ES-I3 (cell line): Measurements from ENCODE around the gene KLHL42.
"Not testable (repeated sequence)": the region's sequence is repeated elsewhere in the genome, so short reads cannot be mapped to it uniquely, and the experiment has no call there.

ENCODE experiments used
- H3K36me3 ChIP-seq: 2 replicates; pipeline ENCODE4 v1.6.1; 2013; ENCODE audit warnings: mild to moderate bottlenecking, low read length, control low read depth, moderate library complexity; ENCODE audit not compliant: insufficient read depth
- H3K4me1 ChIP-seq: 2 replicates; pipeline ENCODE4 v1.6.1; 2013; ENCODE audit warnings: mild to moderate bottlenecking, control low read depth, low read length; ENCODE audit not compliant: insufficient read depth
- H3K9ac ChIP-seq: 2 replicates; pipeline ENCODE4 v1.6.1; 2013; ENCODE audit warnings: low read depth, mild to moderate bottlenecking, low read length, moderate library complexity
- H3K9me3 ChIP-seq: 2 replicates; pipeline ENCODE4 v1.6.1; 2013; ENCODE audit warnings: mild to moderate bottlenecking, low read length, moderate library complexity; ENCODE audit not compliant: control insufficient read depth, insufficient read depth

Gene KLHL42

GRCh38 chr12:27844366-27845090 is 64.5 kb downstream of the KLHL42 start:
- no peaks in the 10 kb centered on the region for H3K36me3 ChIP-seq
- H3K9me3 ChIP-seq, result no peaks in the 10 kb centered on the region
- H3K4me1 ChIP-seq, result no peaks in the 10 kb centered on the region
- H3K9ac ChIP-seq, result no peak overlapping the region

DNA sequence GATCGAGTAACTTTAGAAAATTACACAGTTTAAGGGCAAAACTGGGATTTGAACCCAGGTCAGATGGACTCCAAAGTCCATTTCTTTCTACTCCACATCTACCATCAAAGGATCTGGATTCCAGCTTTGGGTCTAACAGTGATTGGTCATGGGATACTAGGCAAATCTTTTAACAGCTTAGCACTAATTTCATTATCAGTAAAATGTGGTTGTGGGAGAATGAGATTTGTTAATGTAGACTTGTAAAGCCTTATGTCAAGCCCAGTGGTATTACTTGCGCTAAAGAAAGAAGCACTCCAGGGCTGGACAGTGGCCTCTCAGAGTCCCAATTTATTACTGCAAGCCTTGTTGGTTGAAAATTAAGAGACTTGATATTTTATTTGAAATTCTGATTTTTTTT is 65.2 kb downstream of the KLHL42 start:
- Histone ChIP-seq H3K36me3 (no peaks in the 10 kb centered on the region), H3K4me1 (no peaks in the 10 kb centered on the region), H3K9me3 (no peaks in the 10 kb centered on the region), H3K9ac (no peak overlapping the region)

GRCh38 chr12:27845706-27846105 is 65.7 kb downstream of the KLHL42 start:
- H3K9me3 ChIP-seq, H3K4me1 ChIP-seq, H3K9ac ChIP-seq, H3K36me3 ChIP-seq: not testable (repeated sequence)

DNA sequence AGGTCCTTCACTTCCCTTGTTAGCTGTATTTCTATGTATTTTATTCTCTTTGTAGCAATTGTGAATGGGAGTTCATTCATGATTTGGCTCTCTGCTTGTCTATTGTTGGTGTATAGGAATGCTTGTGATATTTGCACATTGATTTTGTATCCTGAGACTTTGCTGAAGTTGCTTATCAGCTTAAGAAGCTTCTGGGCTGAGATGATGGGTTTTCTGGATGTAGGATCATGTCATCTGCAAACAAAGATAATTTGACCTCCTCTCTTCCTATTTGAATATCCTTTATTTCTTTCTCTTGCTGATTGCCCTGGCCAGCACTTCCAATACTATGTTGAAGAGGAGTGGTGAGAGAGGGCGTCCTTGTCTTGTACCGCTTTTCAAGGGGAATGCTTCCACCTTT is 67.3 kb downstream of the KLHL42 start:
- not testable (repeated sequence) for H3K9me3 ChIP-seq, H3K36me3 ChIP-seq, H3K9ac ChIP-seq, H3K4me1 ChIP-seq

- H3K9ac ChIP-seq, result no peak overlapping the region
- no peaks in the 10 kb centered on the region for H3K36me3 ChIP-seq
- no peaks in the 10 kb centered on the region for H3K9me3 ChIP-seq
- H3K4me1 ChIP-seq, result no peaks in the 10 kb centered on the region
Measured at GRCh38 chr12:27851311-27851710, 71.3 kb downstream of the KLHL42 start.

- Histone ChIP-seq H3K4me1 (no peaks in the 10 kb centered on the region), H3K9ac (no peak overlapping the region), H3K9me3 (no peaks in the 10 kb centered on the region), H3K36me3 (no peaks in the 10 kb centered on the region)
Measured at GRCh38 chr12:27852117-27852516, 72.1 kb downstream of the KLHL42 start.
